GM12872 (cell line): ENCODE data around the gene ABHD2.

Experiments
- CTCF ChIP-seq: IDR thresholded peaks from 3 replicates; pipeline ENCODE4 v1.5.1; 2011; ENCODE audit warnings: low read depth, mild to moderate bottlenecking, low read length, moderate library complexity; ENCODE audit not compliant: insufficient read depth

Gene ABHD2

DNA sequence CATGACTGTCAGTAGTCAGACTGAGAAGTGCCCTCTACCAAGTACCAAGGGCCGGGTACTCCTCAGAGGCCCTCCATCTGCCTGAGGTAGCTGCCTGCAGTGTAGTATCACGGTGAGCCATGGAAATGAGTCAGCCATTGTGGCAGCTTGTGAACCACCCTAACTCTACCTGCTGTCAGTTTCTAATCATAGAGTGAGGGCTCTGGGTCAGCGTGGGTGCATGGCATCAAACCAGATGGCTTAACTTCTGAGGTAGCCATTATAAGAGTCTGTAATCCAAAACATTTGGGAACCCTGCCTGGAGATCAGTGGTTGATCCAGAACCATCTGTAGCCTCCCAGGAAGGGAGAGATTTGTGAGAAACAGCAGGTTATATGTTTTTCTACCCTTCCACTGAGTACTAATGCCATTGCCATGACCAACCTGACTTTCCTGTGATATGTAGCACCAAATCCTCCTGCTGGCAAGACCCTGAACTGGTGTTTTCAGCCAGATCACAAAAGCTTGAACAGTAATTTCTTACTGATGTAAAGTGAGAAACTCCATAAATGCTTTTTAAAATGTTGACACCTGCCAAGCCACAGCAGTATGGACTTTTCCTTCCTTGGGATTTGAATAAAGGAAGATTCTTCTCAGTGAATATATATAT is 38.9 kb downstream of the ABHD2 start:
- TF ChIP-seq CTCF, result 0 out of 3 replicates have a peak, but pooled peaks have one; percentile 13

DNA sequence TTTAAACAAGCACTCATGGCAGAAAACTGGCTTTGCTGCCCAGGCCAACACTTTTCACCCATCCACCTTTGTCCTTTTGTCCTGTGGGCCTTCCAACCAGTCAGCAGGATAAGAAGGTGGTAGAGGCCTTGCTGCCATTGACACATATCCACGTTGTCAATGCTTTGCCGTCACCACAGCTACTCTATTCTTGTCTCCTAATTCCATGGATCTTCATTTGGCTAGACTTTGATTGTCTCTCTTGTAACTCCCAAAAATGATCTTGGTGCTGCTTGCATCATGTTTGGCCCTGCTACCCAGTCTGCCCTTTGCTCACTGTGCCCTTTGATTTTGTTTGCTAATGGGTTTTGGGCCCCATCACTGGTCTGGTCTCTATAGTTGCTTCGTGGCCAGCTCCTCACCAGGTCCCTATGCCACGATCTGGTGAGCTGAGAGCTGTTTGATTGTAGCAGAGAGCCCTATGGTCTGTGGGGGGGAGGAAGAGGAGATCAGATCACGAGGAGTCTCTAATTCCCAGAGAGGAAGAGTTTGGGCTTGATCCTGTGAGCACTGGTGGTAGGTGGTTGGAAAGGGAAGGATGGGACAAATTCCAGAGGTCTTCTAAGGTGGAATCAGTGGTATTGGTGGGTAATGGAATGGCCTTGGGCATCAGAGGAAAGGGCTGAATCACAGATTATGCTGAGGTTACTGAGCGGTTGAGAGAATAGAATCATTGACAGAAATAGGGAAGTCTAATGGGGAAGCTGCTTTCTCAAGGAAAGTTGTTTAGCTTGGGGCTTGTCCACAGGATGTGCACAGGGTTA is 40.3 kb downstream of the ABHD2 start:
- no peak for TF ChIP-seq CTCF

DNA sequence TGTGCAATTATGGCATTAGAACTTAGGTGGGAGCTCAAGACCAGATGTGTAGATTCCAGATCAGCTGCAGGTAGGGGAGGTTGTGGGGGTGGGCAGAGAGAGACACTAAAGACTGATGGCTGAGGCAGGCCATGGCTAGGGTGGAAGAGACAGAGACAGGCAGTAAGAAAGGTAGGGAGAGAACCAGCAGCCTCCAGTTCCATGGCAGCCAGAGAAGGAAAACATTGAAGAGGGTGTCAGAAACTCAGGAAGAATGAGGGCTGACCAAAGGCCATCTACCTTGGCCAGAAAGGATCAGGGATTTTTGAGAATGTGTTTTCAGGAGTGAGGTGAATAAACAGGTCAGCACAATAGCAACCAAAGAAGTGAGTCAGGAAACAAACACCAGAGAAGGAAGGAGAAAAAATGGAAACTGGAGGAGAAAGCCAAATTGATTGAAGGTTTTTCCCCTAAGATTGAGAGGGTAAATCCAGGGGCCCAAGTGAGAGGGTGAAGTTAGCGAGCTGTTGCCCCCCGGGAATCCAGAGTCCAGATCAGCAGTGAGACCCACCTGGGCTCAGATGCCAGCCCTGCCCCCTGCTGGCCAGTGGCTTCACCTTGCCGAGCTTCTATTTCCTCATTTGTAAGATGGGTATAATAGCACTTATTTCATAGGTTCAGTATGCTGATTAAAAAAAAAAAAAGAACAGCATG is 41.0 kb downstream of the ABHD2 start:
- peak; percentile 82 for TF ChIP-seq CTCF

- TF ChIP-seq CTCF, result no peak
These were observed 41.5 kb downstream of the ABHD2 start for GRCh38 chr15:89129816-89130134.

DNA sequence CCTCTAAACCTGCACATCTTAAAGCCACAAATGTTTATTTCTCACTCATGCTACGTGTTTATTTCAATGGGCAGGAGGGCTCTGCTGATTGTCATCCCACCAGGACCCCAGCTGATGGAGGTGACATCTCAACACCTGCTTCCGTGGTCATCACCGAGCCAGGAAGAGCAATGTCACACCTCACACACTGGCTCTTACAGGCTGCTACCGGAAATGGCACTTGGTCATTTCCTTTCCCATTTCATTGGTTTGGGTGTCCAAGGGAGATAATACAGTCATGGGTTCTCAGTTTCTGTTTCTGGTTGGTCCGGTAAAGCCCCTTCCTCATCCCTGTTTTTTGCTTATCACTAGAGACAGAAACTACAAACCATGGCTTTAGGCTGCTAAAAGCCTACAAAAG is 41.9 kb downstream of the ABHD2 start:
- TF ChIP-seq CTCF, result no peak

GRCh38 chr15:89131731-89132130 is 43.5 kb downstream of the ABHD2 start:
- TF ChIP-seq CTCF, result no peak

GRCh38 chr15:89132611-89133507 is 44.6 kb downstream of the ABHD2 start:
- TF ChIP-seq CTCF, result no peak
